Naive thymus-derived CD8-positive, alpha-beta T cell (primary cell): Measurements from ENCODE around the gene RPS15. TPM values are rescaled to one million over a fixed set of nuclear protein-coding genes. Genes with fewer than 3 reads are reported as not detected.

Experiments
- ATAC-seq, 2 donors: fragments of 150-1000 bp; cut with Tn5 transposase in 1 of 2; sonication (Bioruptor Pico), chemical (Tn5 transposase) in 1 of 2; 1 replicate in 1 of 2; 2 replicates in 1 of 2; pipeline ENCODE4 v1.10.0; 2021; ENCODE audit warnings: mild to moderate bottlenecking in 2 of 2, moderate library complexity in 2 of 2
- POLR2A ChIA-PET: fragments of 350-600 bp; sonication (Branson Sonifier 250); formaldehyde crosslinking; loops from one replicate; lab custom pipeline; 2021; ENCODE audit warnings: antibody characterized with exemption; lab: Charles Lee
- DNase-seq, 10 donors: peaks; one replicate each; pipeline versions ENCODE4 v3.0.0 to v3.0.0-alpha.2; 2020 to 2022
- H3K27ac Mint-ChIP-seq, 10 donors: one replicate each; pipeline ENCODE4 v1.8.0; 2020 to 2022; ENCODE audit warnings: mild to moderate bottlenecking in 10 of 10, mixed read lengths in 10 of 10, moderate library complexity in 4 of 10, inconsistent platforms in 1 of 10
- H3K27me3 Mint-ChIP-seq, 5 donors: one replicate each; pipeline ENCODE4 v1.8.0; 2021 to 2022; ENCODE audit warnings: mixed read lengths in 5 of 5
- H3K36me3 Mint-ChIP-seq, 3 donors: one replicate each; pipeline ENCODE4 v1.8.0; 2020 to 2022; ENCODE audit warnings: mixed read lengths in 3 of 3, mild to moderate bottlenecking in 2 of 3, inconsistent platforms in 1 of 3
- H3K4me1 Mint-ChIP-seq, 4 donors: one replicate each; pipeline ENCODE4 v1.8.0; 2021 to 2022; ENCODE audit warnings: mixed read lengths in 4 of 4
- H3K4me3 Mint-ChIP-seq, 10 donors: one replicate each; pipeline ENCODE4 v1.8.0; 2020 to 2022; ENCODE audit warnings: mild to moderate bottlenecking in 10 of 10, mixed read lengths in 10 of 10, moderate library complexity in 6 of 10, inconsistent platforms in 1 of 10
- H3K9me3 Mint-ChIP-seq, 9 donors: one replicate each; pipeline ENCODE4 v1.8.0; 2020 to 2022; ENCODE audit warnings: mixed read lengths in 9 of 9, mild to moderate bottlenecking in 3 of 9, inconsistent platforms in 1 of 9, moderate library complexity in 1 of 9
- polyA plus RNA-seq, 3 donors: library from polyadenylated mRNA; unstranded; fragments of 300-500 nt; fragmentation: Illumina TruSeq; gene quantifications; one replicate each; pipeline ENCODE4 v1.2.3, GENCODE V29; 2021
- total RNA-seq, 8 experiments: library from RNA in 2 of 8; stranded (reverse) in 2 of 8; gene quantifications; one replicate each; pipeline ENCODE4 v1.2.3 and lab custom pipeline; 2021 to 2026

The RPS15 gene
- total and polyA plus RNA-seq, 5 experiments from 2014 or later = 1,886 to 4,304 (median 3,438) TPM

- no peaks in the 10 kb centered on the region for H3K27me3 Mint-ChIP-seq
- POLR2A ChIA-PET = interaction anchor here (0.6 to 2.2 kb wide), 7 partner anchors 13 to 468 kb away, joined by 3 to 10 read pairs (median 4); no protein-coding TSS in a partner anchor
- no peaks in the 10 kb centered on the region for H3K36me3 Mint-ChIP-seq
- peak overlapping the region in 8 of 10 donors; percentile 8 to 85 (median 48) for H3K27ac Mint-ChIP-seq
- peaks cover 8 to 22% (median 15%) of the 10 kb centered on the region in 4 donors for H3K4me1 Mint-ChIP-seq
- no peak for ATAC-seq
- peak overlapping the region; percentile 65 to 86 (median 74) for H3K4me3 Mint-ChIP-seq
- H3K9me3 Mint-ChIP-seq = no peaks in the 10 kb centered on the region
- peak in 1 of 10 donors; percentile 40 for DNase-seq
These were observed 51.5 kb downstream of the RPS15 start for GRCh38 chr19:1489463-1490310.

Other genes with a start within 250 kb of the RPS15 start
- 10 to 100 TPM; 91.5 to 96.0 TPM for gene STK11, start 232.6 kb upstream of the RPS15 start, total RNA-seq
- gene STK11, start 232.6 kb upstream of the RPS15 start, polyA plus RNA-seq = 10 to 100 TPM; 12.3 to 43.9 (median 20.3) TPM
- gene CBARP, start 200.4 kb upstream of the RPS15 start, total RNA-seq = not detected
- not detected for gene CBARP, start 200.4 kb upstream of the RPS15 start, polyA plus RNA-seq
- gene ATP5F1D, start 196.6 kb upstream of the RPS15 start, total RNA-seq = 10 to 100 TPM; 83.9 to 89.0 TPM
- gene ATP5F1D, start 196.6 kb upstream of the RPS15 start, polyA plus RNA-seq = 100 to 1,000 TPM; 214 to 264 (median 262) TPM
- gene MIDN, start 189.8 kb upstream of the RPS15 start, total RNA-seq = 10 to 100 TPM; 31.2 to 35.4 TPM
- 1 to 10 TPM; 1.1 to 8.2 (median 6.6) TPM for gene MIDN, start 189.8 kb upstream of the RPS15 start, polyA plus RNA-seq
- gene CIRBP, start 169.1 kb upstream of the RPS15 start, total RNA-seq = 100 to 1,000 TPM; 565 to 579 TPM
- 100 to 1,000 TPM; 204 to 273 (median 262) TPM for gene CIRBP, start 169.1 kb upstream of the RPS15 start, polyA plus RNA-seq
- gene FAM174C, start 162.9 kb upstream of the RPS15 start, total RNA-seq = 10 to 100 TPM; 46.3 to 47.5 TPM
- gene FAM174C, start 162.9 kb upstream of the RPS15 start, polyA plus RNA-seq = 100 to 1,000 TPM in 1 of 3 donors, 10 to 100 TPM in 2; 66.7 to 104 (median 95.5) TPM
- not detected for gene EFNA2, start 152.5 kb upstream of the RPS15 start, total RNA-seq
- gene EFNA2, start 152.5 kb upstream of the RPS15 start, polyA plus RNA-seq = not detected
- 10 to 100 TPM; 65.3 to 74.3 TPM for gene NDUFS7, start 54.5 kb upstream of the RPS15 start, total RNA-seq
- 100 to 1,000 TPM; 211 to 233 (median 215) TPM for gene NDUFS7, start 54.5 kb upstream of the RPS15 start, polyA plus RNA-seq
- gene GAMT, start 36.9 kb upstream of the RPS15 start, total RNA-seq = 10 to 100 TPM; 14.0 to 18.0 TPM
- 10 to 100 TPM; 29.4 to 33.6 (median 30.7) TPM for gene GAMT, start 36.9 kb upstream of the RPS15 start, polyA plus RNA-seq
- 100 to 1,000 TPM; 166 TPM for gene DAZAP1, start 30.8 kb upstream of the RPS15 start, total RNA-seq
- gene DAZAP1, start 30.8 kb upstream of the RPS15 start, polyA plus RNA-seq = 1 to 10 TPM; 5.9 to 8.5 (median 7.5) TPM
- gene APC2, start 11.7 kb downstream of the RPS15 start, total RNA-seq = under 1 TPM; 0.08 to 0.29 TPM
- not detected for gene APC2, start 11.7 kb downstream of the RPS15 start, polyA plus RNA-seq
- 10 to 100 TPM; 58.3 to 59.7 TPM for gene C19orf25, start 40.8 kb downstream of the RPS15 start, total RNA-seq
- 10 to 100 TPM; 31.3 to 50.3 (median 32.5) TPM for gene C19orf25, start 40.8 kb downstream of the RPS15 start, polyA plus RNA-seq
- 10 to 100 TPM; 11.1 to 12.0 TPM for gene PCSK4, start 52.0 kb downstream of the RPS15 start, total RNA-seq
- gene PCSK4, start 52.0 kb downstream of the RPS15 start, polyA plus RNA-seq = 1 to 10 TPM in 2 of 3 donors, under 1 TPM in 1; 0.35 to 1.3 (median 1.2) TPM
- 1 to 10 TPM; 4.8 to 4.9 TPM for gene REEP6, start 52.8 kb downstream of the RPS15 start, total RNA-seq
- gene REEP6, start 52.8 kb downstream of the RPS15 start, polyA plus RNA-seq = 1 to 10 TPM; 4.7 to 7.7 (median 6.0) TPM
- 1 to 10 TPM; 2.5 to 4.5 TPM for gene ADAMTSL5, start 74.6 kb downstream of the RPS15 start, total RNA-seq
- 1 to 10 TPM in 2 of 3 donors, under 1 TPM in 1; 0.47 to 2.9 (median 1.7) TPM for gene ADAMTSL5, start 74.6 kb downstream of the RPS15 start, polyA plus RNA-seq
- gene PLK5, start 85.7 kb downstream of the RPS15 start, total RNA-seq = not detected
- not detected for gene PLK5, start 85.7 kb downstream of the RPS15 start, polyA plus RNA-seq
- gene MEX3D, start 129.9 kb downstream of the RPS15 start, total RNA-seq = 1 to 10 TPM; 3.0 to 4.4 TPM
- under 1 TPM in 1 of 3 donors, not detected in 2; 0.08 TPM for gene MEX3D, start 129.9 kb downstream of the RPS15 start, polyA plus RNA-seq
- gene MBD3, start 154.5 kb downstream of the RPS15 start, total RNA-seq = 10 to 100 TPM; 74.2 to 77.4 TPM
- 10 to 100 TPM in 2 of 3 donors, 1 to 10 TPM in 1; 9.6 to 23.5 (median 12.8) TPM for gene MBD3, start 154.5 kb downstream of the RPS15 start, polyA plus RNA-seq
- gene UQCR11, start 167.1 kb downstream of the RPS15 start, total RNA-seq = 100 to 1,000 TPM; 130 to 132 TPM
- 100 to 1,000 TPM; 545 to 646 (median 558) TPM for gene UQCR11, start 167.1 kb downstream of the RPS15 start, polyA plus RNA-seq
- 100 to 1,000 TPM in 1 of 2 experiments, 10 to 100 TPM in 1; 97.4 to 102 TPM for gene TCF3, start 214.2 kb downstream of the RPS15 start, total RNA-seq
- 10 to 100 TPM in 2 of 3 donors, 1 to 10 TPM in 1; 7.8 to 33.0 (median 13.0) TPM for gene TCF3, start 214.2 kb downstream of the RPS15 start, polyA plus RNA-seq